ENCODE data around the gene ITGAX. TPM values are rescaled to one million over a fixed set of nuclear protein-coding genes. Genes with fewer than 3 reads are reported as not detected.

Gene ITGAX
- total RNA-seq, 1 donor from 2014 or later: not detected

- DNase-seq: no peak
- H3K4me3 Mint-ChIP-seq (ENCODE audit: unreplicated experiment): peak overlapping the region; percentile 64
- no peak overlapping the region for H3K27ac Mint-ChIP-seq (ENCODE audit: unreplicated experiment)
- TF ChIP-seq, protein P1, sequence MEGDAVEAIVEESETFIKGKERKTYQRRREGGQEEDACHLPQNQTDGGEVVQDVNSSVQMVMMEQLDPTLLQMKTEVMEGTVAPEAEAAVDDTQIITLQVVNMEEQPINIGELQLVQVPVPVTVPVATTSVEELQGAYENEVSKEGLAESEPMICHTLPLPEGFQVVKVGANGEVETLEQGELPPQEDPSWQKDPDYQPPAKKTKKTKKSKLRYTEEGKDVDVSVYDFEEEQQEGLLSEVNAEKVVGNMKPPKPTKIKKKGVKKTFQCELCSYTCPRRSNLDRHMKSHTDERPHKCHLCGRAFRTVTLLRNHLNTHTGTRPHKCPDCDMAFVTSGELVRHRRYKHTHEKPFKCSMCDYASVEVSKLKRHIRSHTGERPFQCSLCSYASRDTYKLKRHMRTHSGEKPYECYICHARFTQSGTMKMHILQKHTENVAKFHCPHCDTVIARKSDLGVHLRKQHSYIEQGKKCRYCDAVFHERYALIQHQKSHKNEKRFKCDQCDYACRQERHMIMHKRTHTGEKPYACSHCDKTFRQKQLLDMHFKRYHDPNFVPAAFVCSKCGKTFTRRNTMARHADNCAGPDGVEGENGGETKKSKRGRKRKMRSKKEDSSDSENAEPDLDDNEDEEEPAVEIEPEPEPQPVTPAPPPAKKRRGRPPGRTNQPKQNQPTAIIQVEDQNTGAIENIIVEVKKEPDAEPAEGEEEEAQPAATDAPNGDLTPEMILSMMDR (IDR thresholded peaks at IDR 0.05; ENCODE audit: partially characterized antibody, unreplicated experiment): no peak
- H3K9me3 Mint-ChIP-seq (ENCODE audit: unreplicated experiment): peaks cover 4% of the 10 kb centered on the region
- peaks cover 6% of the 10 kb centered on the region for H3K36me3 Mint-ChIP-seq (ENCODE audit: unreplicated experiment)
- H3K4me1 Mint-ChIP-seq (ENCODE audit: low read depth, unreplicated experiment): no peaks in the 10 kb centered on the region
- H3K27me3 Mint-ChIP-seq (ENCODE audit: unreplicated experiment): peaks cover 25% of the 10 kb centered on the region
These were observed 24.5 kb upstream of the ITGAX start for GRCh38 chr16:31330553-31330890.

DNA sequence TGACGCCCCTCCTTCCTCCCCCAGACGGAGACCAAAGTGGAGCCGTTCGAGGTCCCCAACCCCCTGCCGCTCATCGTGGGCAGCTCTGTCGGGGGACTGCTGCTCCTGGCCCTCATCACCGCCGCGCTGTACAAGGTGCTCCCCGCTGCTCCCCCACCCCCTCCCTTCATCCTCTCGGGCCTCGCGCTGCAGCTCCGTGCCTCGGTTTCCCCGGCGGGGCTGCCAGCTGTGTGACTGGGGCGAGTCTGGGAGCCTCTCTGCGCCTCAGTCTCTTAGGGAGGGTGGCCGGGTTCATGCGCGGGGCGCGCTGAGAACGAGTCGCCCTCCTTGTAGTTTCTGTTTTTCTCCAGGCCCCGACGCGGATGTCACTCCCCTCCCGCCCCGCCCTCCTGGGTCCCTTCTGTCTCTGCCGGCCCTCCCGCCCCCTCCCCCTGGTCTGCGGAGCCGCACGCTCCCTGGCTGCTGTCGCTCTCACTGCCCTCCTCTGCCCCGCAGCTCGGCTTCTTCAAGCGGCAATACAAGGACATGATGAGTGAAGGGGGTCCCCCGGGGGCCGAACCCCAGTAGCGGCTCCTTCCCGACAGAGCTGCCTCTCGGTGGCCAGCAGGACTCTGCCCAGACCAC, 23.7 kb upstream of the ITGAX start:
- Mint-ChIP-seq H3K36me3 (ENCODE audit: unreplicated experiment) (peaks cover 4% of the 10 kb centered on the region), H3K27me3 (ENCODE audit: unreplicated experiment) (peaks cover 25% of the 10 kb centered on the region), H3K4me3 (ENCODE audit: unreplicated experiment) (peak overlapping the region; percentile 43), H3K27ac (ENCODE audit: unreplicated experiment) (no peak overlapping the region), H3K9me3 (ENCODE audit: unreplicated experiment) (peaks cover 4% of the 10 kb centered on the region), H3K4me1 (ENCODE audit: low read depth, unreplicated experiment) (no peaks in the 10 kb centered on the region)
- DNase-seq: no peak
- TF ChIP-seq, protein P1 (IDR thresholded peaks at IDR 0.05; ENCODE audit: partially characterized antibody, unreplicated experiment): no peak

DNA sequence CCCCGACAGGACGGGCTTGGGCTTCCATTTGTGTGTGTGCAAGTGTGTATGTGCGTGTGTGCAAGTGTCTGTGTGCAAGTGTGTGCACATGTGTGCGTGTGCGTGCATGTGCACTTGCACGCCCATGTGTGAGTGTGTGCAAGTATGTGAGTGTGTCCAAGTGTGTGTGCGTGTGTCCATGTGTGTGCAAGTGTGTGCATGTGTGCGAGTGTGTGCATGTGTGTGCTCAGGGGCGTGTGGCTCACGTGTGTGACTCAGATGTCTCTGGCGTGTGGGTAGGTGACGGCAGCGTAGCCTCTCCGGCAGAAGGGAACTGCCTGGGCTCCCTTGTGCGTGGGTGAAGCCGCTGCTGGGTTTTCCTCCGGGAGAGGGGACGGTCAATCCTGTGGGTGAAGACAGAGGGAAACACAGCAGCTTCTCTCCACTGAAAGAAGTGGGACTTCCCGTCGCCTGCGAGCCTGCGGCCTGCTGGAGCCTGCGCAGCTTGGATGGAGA, 23.1 kb upstream of the ITGAX start:
- H3K27me3 Mint-ChIP-seq (ENCODE audit: unreplicated experiment): peaks cover 25% of the 10 kb centered on the region

GRCh38 chr16:31332544-31332943, 22.4 kb upstream of the ITGAX start:
- H3K27me3 Mint-ChIP-seq (ENCODE audit: unreplicated experiment): peaks cover 25% of the 10 kb centered on the region
- no peaks in the 10 kb centered on the region for H3K4me1 Mint-ChIP-seq (ENCODE audit: low read depth, unreplicated experiment)
- TF ChIP-seq, protein P1 (IDR thresholded peaks at IDR 0.05; ENCODE audit: partially characterized antibody, unreplicated experiment): no peak
- no peak for DNase-seq
- peaks cover 4% of the 10 kb centered on the region for H3K36me3 Mint-ChIP-seq (ENCODE audit: unreplicated experiment)
- no peak overlapping the region for H3K27ac Mint-ChIP-seq (ENCODE audit: unreplicated experiment)
- H3K4me3 Mint-ChIP-seq (ENCODE audit: unreplicated experiment): no peak overlapping the region
- peaks cover 3% of the 10 kb centered on the region for H3K9me3 Mint-ChIP-seq (ENCODE audit: unreplicated experiment)

More for the DNA sequence above, 23.1 kb upstream of the ITGAX start:
- Mint-ChIP-seq H3K36me3 (ENCODE audit: unreplicated experiment) (peaks cover 4% of the 10 kb centered on the region), H3K4me3 (ENCODE audit: unreplicated experiment) (peak overlapping the region; percentile 43), H3K27ac (ENCODE audit: unreplicated experiment) (peak overlapping the region; percentile 5), H3K9me3 (ENCODE audit: unreplicated experiment) (peaks cover 4% of the 10 kb centered on the region), H3K4me1 (ENCODE audit: low read depth, unreplicated experiment) (no peaks in the 10 kb centered on the region)
- TF ChIP-seq, protein P1 (IDR thresholded peaks at IDR 0.05; ENCODE audit: partially characterized antibody, unreplicated experiment): no peak
- DNase-seq: no peak

All from glutamatergic neuron (in vitro differentiated cells).